ENCODE results near the gene NFAM1. TPM values are rescaled to one million over a fixed set of nuclear protein-coding genes. Genes with fewer than 3 reads are reported as not detected.

The NFAM1 gene
- polyA plus RNA-seq, 1 donor from 2014 or later: 1.1 TPM

GRCh38 chr22:42387631-42388030 lies 44.6 kb downstream of the NFAM1 start:
- no peaks in the 10 kb centered on the region for H3K9me3 Mint-ChIP-seq

GRCh38 chr22:42385696-42386095 lies 46.5 kb downstream of the NFAM1 start:
- Mint-ChIP-seq H3K4me3 (no peak overlapping the region), H3K4me1 (no peaks in the 10 kb centered on the region), H3K27ac (no peak overlapping the region), H3K9me3 (no peaks in the 10 kb centered on the region), H3K36me3 (no peaks in the 10 kb centered on the region), H3K27me3 (peaks cover 12% of the 10 kb centered on the region)

More at GRCh38 chr22:42387631-42388030, 44.6 kb downstream of the NFAM1 start:
- H3K36me3 Mint-ChIP-seq: peaks cover 4% of the 10 kb centered on the region
- peaks cover 2 to 6% (median 4%) of the 10 kb centered on the region in 3 donors for H3K4me1 Mint-ChIP-seq
- no peak overlapping the region for H3K4me3 Mint-ChIP-seq
- H3K27me3 Mint-ChIP-seq: peaks cover 10% of the 10 kb centered on the region
- peak overlapping the region in 1 of 3 donors; percentile 94 for H3K27ac Mint-ChIP-seq

GRCh38 chr22:42384506-42384905 lies 47.7 kb downstream of the NFAM1 start:
- Mint-ChIP-seq H3K4me3 (no peak overlapping the region), H3K36me3 (peaks cover 2% of the 10 kb centered on the region), H3K4me1 (peaks cover 0 to 1% (median 0%) of the 10 kb centered on the region in 3 donors), H3K9me3 (no peaks in the 10 kb centered on the region), H3K27ac (no peak overlapping the region), H3K27me3 (peaks cover 8% of the 10 kb centered on the region)

- Mint-ChIP-seq H3K9me3 (no peaks in the 10 kb centered on the region), H3K27me3 (peaks cover 8% of the 10 kb centered on the region), H3K4me3 (no peak overlapping the region), H3K4me1 (peaks cover 0 to 1% (median 0%) of the 10 kb centered on the region in 3 donors), H3K27ac (no peak overlapping the region), H3K36me3 (peaks cover 2% of the 10 kb centered on the region)
Observed at GRCh38 chr22:42383851-42384417, 48.3 kb downstream of the NFAM1 start.

- H3K27ac Mint-ChIP-seq: no peak overlapping the region
- no peaks in the 10 kb centered on the region for H3K9me3 Mint-ChIP-seq
- peaks cover 2% of the 10 kb centered on the region for H3K36me3 Mint-ChIP-seq
- H3K4me3 Mint-ChIP-seq: no peak overlapping the region
- peaks cover 0 to 1% (median 0%) of the 10 kb centered on the region in 3 donors for H3K4me1 Mint-ChIP-seq
- peaks cover 8% of the 10 kb centered on the region for H3K27me3 Mint-ChIP-seq
Observed at GRCh38 chr22:42383287-42383686, 48.9 kb downstream of the NFAM1 start.

- Mint-ChIP-seq H3K27me3 (peaks cover 16% of the 10 kb centered on the region), H3K36me3 (peaks cover 2% of the 10 kb centered on the region), H3K27ac (no peak overlapping the region), H3K9me3 (no peaks in the 10 kb centered on the region), H3K4me3 (no peak overlapping the region), H3K4me1 (peaks cover 0 to 1% (median 0%) of the 10 kb centered on the region in 3 donors)
Observed at GRCh38 chr22:42380769-42381551, 51.2 kb downstream of the NFAM1 start.

- peaks cover 2% of the 10 kb centered on the region for H3K36me3 Mint-ChIP-seq
- peaks cover 0 to 1% (median 0%) of the 10 kb centered on the region in 3 donors for H3K4me1 Mint-ChIP-seq
- H3K27ac Mint-ChIP-seq: no peak overlapping the region
- no peak overlapping the region for H3K4me3 Mint-ChIP-seq
- peaks cover 18% of the 10 kb centered on the region for H3K27me3 Mint-ChIP-seq
- H3K9me3 Mint-ChIP-seq: no peaks in the 10 kb centered on the region
Observed at GRCh38 chr22:42379966-42380537, 52.2 kb downstream of the NFAM1 start.

- no peak overlapping the region for H3K4me3 Mint-ChIP-seq
- H3K4me1 Mint-ChIP-seq: peaks cover 0 to 4% (median 2%) of the 10 kb centered on the region in 3 donors
- H3K27me3 Mint-ChIP-seq: peaks cover 10% of the 10 kb centered on the region
- H3K9me3 Mint-ChIP-seq: no peaks in the 10 kb centered on the region
- H3K27ac Mint-ChIP-seq: no peak overlapping the region
- peaks cover 2% of the 10 kb centered on the region for H3K36me3 Mint-ChIP-seq
Observed at GRCh38 chr22:42376711-42377554, 55.3 kb downstream of the NFAM1 start.

- H3K36me3 Mint-ChIP-seq: peaks cover 2% of the 10 kb centered on the region
- H3K27me3 Mint-ChIP-seq: peaks cover 10% of the 10 kb centered on the region
- no peak overlapping the region for H3K4me3 Mint-ChIP-seq
- no peaks in the 10 kb centered on the region for H3K9me3 Mint-ChIP-seq
- H3K27ac Mint-ChIP-seq: no peak overlapping the region
- H3K4me1 Mint-ChIP-seq: peaks cover 0 to 4% (median 2%) of the 10 kb centered on the region in 3 donors
Observed at GRCh38 chr22:42375982-42376381, 56.2 kb downstream of the NFAM1 start.

- H3K4me1 Mint-ChIP-seq: peaks cover 0 to 9% (median 9%) of the 10 kb centered on the region in 3 donors
- H3K27ac Mint-ChIP-seq: no peak overlapping the region
- no peak overlapping the region for H3K4me3 Mint-ChIP-seq
- H3K9me3 Mint-ChIP-seq: no peaks in the 10 kb centered on the region
- no peaks in the 10 kb centered on the region for H3K36me3 Mint-ChIP-seq
- peaks cover 17% of the 10 kb centered on the region for H3K27me3 Mint-ChIP-seq
Observed at GRCh38 chr22:42372976-42373375, 59.2 kb downstream of the NFAM1 start.

GRCh38 chr22:42371501-42371900 lies 60.7 kb downstream of the NFAM1 start:
- Mint-ChIP-seq H3K27me3 (peaks cover 22% of the 10 kb centered on the region), H3K9me3 (no peaks in the 10 kb centered on the region), H3K27ac (no peak overlapping the region), H3K4me3 (no peak overlapping the region), H3K36me3 (no peaks in the 10 kb centered on the region), H3K4me1 (peaks cover 6 to 15% (median 13%) of the 10 kb centered on the region in 3 donors)

GRCh38 chr22:42371099-42371498 lies 61.1 kb downstream of the NFAM1 start:
- H3K9me3 Mint-ChIP-seq: no peaks in the 10 kb centered on the region
- no peaks in the 10 kb centered on the region for H3K36me3 Mint-ChIP-seq
- H3K4me3 Mint-ChIP-seq: peak overlapping the region in 1 of 4 donors; percentile 5
- H3K27ac Mint-ChIP-seq: no peak overlapping the region
- peaks cover 6 to 15% (median 13%) of the 10 kb centered on the region in 3 donors for H3K4me1 Mint-ChIP-seq
- peaks cover 22% of the 10 kb centered on the region for H3K27me3 Mint-ChIP-seq

- peak overlapping the region in 2 of 3 donors; percentile 51 to 85 for H3K27ac Mint-ChIP-seq
- H3K4me1 Mint-ChIP-seq: peaks cover 6 to 12% (median 11%) of the 10 kb centered on the region in 3 donors
- peaks cover 33% of the 10 kb centered on the region for H3K27me3 Mint-ChIP-seq
- no peaks in the 10 kb centered on the region for H3K9me3 Mint-ChIP-seq
- peak overlapping the region; percentile 64 to 95 (median 92) for H3K4me3 Mint-ChIP-seq
- H3K36me3 Mint-ChIP-seq: no peaks in the 10 kb centered on the region
Observed at GRCh38 chr22:42369250-42370041, 62.8 kb downstream of the NFAM1 start.
